Right renal cortex interstitium (tissue), 3 donors: Measurements from ENCODE around the gene SNTG2. TPM values are rescaled to one million over a fixed set of nuclear protein-coding genes. Genes with fewer than 3 reads are reported as not detected.
"Not testable (repeated sequence)": the region's sequence is repeated elsewhere in the genome, so short reads cannot be mapped to it uniquely, and the experiment has no call there.

Experiments
- DNase-seq, 3 donors: peaks; one replicate each; pipeline ENCODE4 v3.0.0-alpha.2; 2013; ENCODE audit warnings: low read depth in 3 of 3, low spot score in 2 of 3
- polyA plus RNA-seq, 3 donors: library from polyadenylated mRNA; unstranded; fragments of 120-200 nt; gene quantifications; one replicate each; pipeline ENCODE4 v1.2.1, GENCODE V29; 2013; ENCODE audit not compliant: insufficient read length in 3 of 3

Gene SNTG2
- polyA plus RNA-seq, 3 donors = 2.3 to 3.2 (median 2.7) TPM

GRCh38 chr2:1397350-1397749 lies 446.7 kb downstream of the SNTG2 start:
- DNase-seq = no peak

GRCh38 chr2:1398191-1398590 lies 447.5 kb downstream of the SNTG2 start:
- DNase-seq = no peak

GRCh38 chr2:1400943-1401735 lies 450.5 kb downstream of the SNTG2 start:
- no peak for DNase-seq

GRCh38 chr2:1402064-1402463 lies 451.4 kb downstream of the SNTG2 start:
- DNase-seq = no peak

- no peak for DNase-seq
These were observed 452.9 kb downstream of the SNTG2 start for GRCh38 chr2:1403565-1403964.

DNA sequence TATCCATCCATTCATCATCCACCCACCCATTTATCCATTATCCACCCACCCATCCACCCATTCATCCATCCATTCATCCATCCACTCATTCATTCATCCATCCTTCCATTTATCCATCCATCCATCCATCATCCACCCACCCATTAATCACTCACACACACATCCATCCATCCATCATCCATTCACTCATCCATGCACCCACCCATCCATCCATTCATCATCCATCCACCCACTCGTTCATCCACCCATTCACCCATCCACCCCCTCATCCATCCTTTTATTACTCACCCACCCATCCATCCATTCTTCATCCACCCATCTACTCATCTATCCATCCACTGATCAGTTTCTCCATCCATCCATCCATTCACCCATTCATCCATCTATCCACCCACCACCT lies 454.5 kb downstream of the SNTG2 start:
- DNase-seq = no peak

- DNase-seq = no peak
These were observed 455.3 kb downstream of the SNTG2 start for GRCh38 chr2:1405967-1406366.

GRCh38 chr2:1406434-1406833 lies 455.8 kb downstream of the SNTG2 start:
- DNase-seq = no peak

DNA sequence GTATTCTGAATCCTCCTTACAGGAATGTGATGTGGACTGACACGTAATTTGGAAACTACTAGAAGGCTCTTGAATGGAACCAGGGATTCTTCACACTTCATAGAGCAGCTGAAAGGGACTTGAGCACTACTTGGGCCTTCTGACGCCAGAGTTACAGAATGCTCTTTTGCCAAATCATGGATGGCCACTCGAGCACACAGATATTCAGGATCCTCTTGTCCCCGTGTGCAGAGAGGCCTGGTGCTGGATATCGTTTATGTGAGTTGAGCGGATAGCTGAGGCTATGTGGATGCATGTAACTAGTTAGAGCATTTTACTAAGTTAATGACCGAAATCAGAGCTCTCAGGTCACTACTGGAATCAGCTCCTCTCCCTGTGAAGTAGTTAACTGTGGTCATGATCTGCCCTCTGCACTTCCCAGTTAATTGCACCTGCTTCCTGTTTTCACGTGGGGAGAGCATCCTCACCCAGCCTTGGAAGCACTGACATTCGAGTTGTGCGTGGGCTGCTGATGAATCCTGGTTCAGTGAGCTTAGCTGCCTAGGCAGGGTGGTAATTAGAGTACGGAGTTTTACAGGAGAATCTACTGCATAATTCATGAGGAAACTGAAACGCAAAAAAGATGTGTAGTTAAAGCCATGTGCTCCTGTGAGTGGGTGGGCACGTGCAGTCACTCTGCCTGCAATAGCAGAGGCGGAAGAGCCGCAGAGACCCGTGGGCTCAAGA lies 457.5 kb downstream of the SNTG2 start:
- DNase-seq = peak in 1 of 3 donors; percentile 18

DNA sequence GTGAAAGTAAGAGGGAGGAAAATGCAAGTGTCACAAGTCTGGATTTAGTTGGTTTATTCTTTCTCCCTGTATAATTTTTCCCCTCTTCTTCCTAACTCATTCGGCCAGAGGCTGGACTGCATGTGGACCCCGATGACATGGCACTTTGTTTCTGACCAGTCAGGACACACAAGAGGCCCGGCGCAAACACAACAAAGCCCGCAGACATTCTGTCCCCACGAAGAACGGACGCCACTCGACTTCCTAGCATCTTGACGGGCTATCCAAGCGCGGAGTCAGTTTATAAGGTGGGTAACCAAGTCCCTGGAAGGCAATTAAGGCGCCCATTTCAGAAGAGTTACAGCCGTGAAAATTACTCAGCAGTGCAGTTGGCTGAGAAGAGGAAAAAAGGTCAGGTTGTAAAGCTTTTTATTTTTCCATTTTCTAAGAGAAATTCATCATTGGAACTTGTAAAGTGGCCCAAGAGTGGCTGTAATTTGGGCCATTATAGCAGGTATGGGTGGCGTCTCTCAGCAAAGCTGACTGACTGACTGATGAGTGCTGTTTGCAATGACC lies 462.6 kb downstream of the SNTG2 start, which contains the start of gene TPO:
Gene TPO (plus strand): TSS at position 308 of the 555 bp plus-strand sequence. CDS start 946 bp downstream, outside the sequence.
- no peak for DNase-seq

GRCh38 chr2:1414121-1414520 lies 463.5 kb downstream of the SNTG2 start:
- no peak for DNase-seq

DNA sequence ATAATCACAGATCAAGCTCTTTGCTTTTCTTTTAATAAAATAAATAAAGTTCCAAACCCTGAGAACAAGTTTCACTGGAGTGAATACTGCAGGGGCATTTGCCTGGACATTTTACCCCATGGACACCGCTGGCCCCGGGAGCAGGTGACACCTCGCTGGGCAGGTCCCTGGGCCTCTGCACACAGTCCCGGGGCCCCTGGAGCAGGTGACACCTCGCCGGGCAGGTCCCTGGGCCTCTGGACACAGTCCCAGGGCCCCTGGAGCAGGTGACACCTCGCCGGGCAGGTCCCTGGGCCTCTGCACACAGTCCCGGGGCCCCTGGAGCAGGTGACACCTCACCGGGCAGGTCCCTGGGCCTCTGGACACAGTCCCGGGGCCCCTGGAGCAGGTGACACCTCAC lies 464.3 kb downstream of the SNTG2 start:
- not testable (repeated sequence) for DNase-seq

DNA sequence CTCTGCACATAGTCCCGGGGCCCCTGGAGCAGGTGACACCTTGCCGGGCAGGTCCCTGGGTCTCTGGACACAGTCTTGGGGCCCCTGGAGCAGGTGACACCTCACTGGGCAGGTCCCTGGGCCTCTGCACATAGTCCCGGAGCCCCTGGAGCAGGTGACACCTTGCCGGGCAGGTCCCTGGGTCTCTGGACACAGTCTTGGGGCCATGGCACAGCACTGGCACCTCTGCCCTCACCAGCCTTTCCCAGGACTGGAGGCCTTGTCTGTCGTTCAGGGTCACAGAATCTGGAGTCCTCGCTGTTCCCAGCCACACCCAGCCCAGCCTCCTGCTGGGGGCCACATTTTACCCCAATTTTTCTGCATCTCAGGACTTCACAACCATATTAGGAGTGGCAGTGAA lies 464.9 kb downstream of the SNTG2 start:
- no peak for DNase-seq
